ENCODE data around the gene ZNF525.

DNA sequence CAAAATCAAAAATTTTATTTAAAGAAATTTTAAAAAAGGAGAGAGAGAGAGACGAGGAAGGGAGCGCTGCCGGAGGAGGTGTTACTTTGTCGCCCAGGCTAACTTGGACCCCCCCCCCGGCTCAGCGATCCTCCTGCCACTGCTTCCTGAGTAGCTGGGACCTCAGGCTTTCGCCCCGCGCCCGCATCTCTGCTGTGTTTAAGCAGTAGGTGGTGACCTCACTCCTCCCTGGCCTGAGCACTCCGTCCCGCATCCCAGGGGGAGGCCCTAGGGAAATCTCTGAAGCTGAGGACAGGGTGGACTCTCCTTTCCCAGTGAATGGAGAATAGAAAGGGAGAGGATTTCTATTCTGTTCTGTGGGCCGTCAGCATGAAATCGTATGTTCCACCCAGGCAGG lies 32.4 kb upstream of the ZNF525 start:
- TF ChIP-seq MIER3 (CRISPR knock-in tag; IDR thresholded peaks at IDR 0.05; ENCODE audit: borderline replicate concordance), result no peak
- TF ChIP-seq FOXP1 (IDR thresholded peaks at IDR 0.05), result no peak
- TF ChIP-seq FOXP1 (CRISPR knock-in tag; IDR thresholded peaks at IDR 0.05), result no peak
- no peak for TF ChIP-seq HDAC2 (CRISPR knock-in tag; IDR thresholded peaks at IDR 0.05)
- no peak for TF ChIP-seq NR3C1 (CRISPR knock-in tag; IDR thresholded peaks at IDR 0.05)
- no peak for TF ChIP-seq TEAD2 (CRISPR knock-in tag; IDR thresholded peaks at IDR 0.05)
- TF ChIP-seq GTF2F1 (IDR thresholded peaks at IDR 0.05; ENCODE audit: low read length), result no peak
- TF ChIP-seq ZFP82 (CRISPR knock-in tag; IDR thresholded peaks at IDR 0.05; ENCODE audit: borderline replicate concordance), result no peak
- TF ChIP-seq TCF12 (IDR thresholded peaks at IDR 0.05), result no peak
- no peak for TF ChIP-seq TCF12 (CRISPR knock-in tag; IDR thresholded peaks at IDR 0.05)
- TF ChIP-seq ZNF589 (CRISPR knock-in tag; conservative IDR thresholded peaks at IDR 0.05), result no peak
- TF ChIP-seq SALL2 (CRISPR knock-in tag; IDR thresholded peaks at IDR 0.05), result no peak
- no peak for TF ChIP-seq CHD4 (IDR thresholded peaks at IDR 0.05; ENCODE audit: borderline replicate concordance, low read length)
- no peak for TF ChIP-seq ZNF343 (CRISPR knock-in tag; IDR thresholded peaks at IDR 0.05)
- no peak for TF ChIP-seq ZFP36L1 (CRISPR knock-in tag; IDR thresholded peaks at IDR 0.05)

All from HepG2 (cell line).